ENCODE measurements around the gene MTCH2.

Gene MTCH2

GRCh38 chr11:47589977-47590861, 52.1 kb downstream of the MTCH2 start:
- no peak for DNase-seq (ENCODE audit: low read depth)

GRCh38 chr11:47589584-47589976, 52.8 kb downstream of the MTCH2 start:
- no peak for DNase-seq (ENCODE audit: low read depth)

- DNase-seq (ENCODE audit: low read depth), result no peak
These were observed 53.2 kb downstream of the MTCH2 start for GRCh38 chr11:47589118-47589517.

GRCh38 chr11:47587723-47588326, 54.5 kb downstream of the MTCH2 start:
- DNase-seq (ENCODE audit: low read depth), result no peak

GRCh38 chr11:47587039-47587716, 55.2 kb downstream of the MTCH2 start:
- no peak for DNase-seq (ENCODE audit: low read depth)

- DNase-seq (ENCODE audit: low read depth), result no peak
These were observed 56.1 kb downstream of the MTCH2 start, which contains the start of gene FAM180B for GRCh38 chr11:47586098-47586855. Gene FAM180B, plus strand, starts transcription at chr11:47586678. Its CDS starts 91 bp downstream, at chr11:47586769.

GRCh38 chr11:47583844-47584243, 58.5 kb downstream of the MTCH2 start:
- DNase-seq (ENCODE audit: low read depth), result no peak

GRCh38 chr11:47578524-47579494, 63.5 kb downstream of the MTCH2 start, which contains the start of the genes KBTBD4 and NDUFS3:
Gene KBTBD4, minus strand, starts transcription at chr11:47578970. Its CDS starts 19 bp downstream, at chr11:47578951.
Gene NDUFS3, plus strand, starts transcription at chr11:47579074. Its CDS starts 18 bp downstream, at chr11:47579092.
- DNase-seq (ENCODE audit: low read depth), result peak; percentile 88

- no peak for DNase-seq (ENCODE audit: low read depth)
These were observed 64.8 kb downstream of the MTCH2 start for GRCh38 chr11:47577460-47578041.

- DNase-seq (ENCODE audit: low read depth), result no peak
These were observed 69.0 kb downstream of the MTCH2 start for GRCh38 chr11:47573321-47573720.

GRCh38 chr11:47572715-47573255, 69.6 kb downstream of the MTCH2 start:
- no peak for DNase-seq (ENCODE audit: low read depth)

GRCh38 chr11:47571895-47572294, 70.5 kb downstream of the MTCH2 start:
- DNase-seq (ENCODE audit: low read depth), result no peak

- DNase-seq (ENCODE audit: low read depth), result no peak
These were observed 71.0 kb downstream of the MTCH2 start for GRCh38 chr11:47571357-47571729.

GRCh38 chr11:47570651-47571356, 71.6 kb downstream of the MTCH2 start:
- DNase-seq (ENCODE audit: low read depth), result no peak

GRCh38 chr11:47569646-47570045, 72.7 kb downstream of the MTCH2 start:
- DNase-seq (ENCODE audit: low read depth), result no peak
